ENCODE results near the gene SPATA21.

DNA sequence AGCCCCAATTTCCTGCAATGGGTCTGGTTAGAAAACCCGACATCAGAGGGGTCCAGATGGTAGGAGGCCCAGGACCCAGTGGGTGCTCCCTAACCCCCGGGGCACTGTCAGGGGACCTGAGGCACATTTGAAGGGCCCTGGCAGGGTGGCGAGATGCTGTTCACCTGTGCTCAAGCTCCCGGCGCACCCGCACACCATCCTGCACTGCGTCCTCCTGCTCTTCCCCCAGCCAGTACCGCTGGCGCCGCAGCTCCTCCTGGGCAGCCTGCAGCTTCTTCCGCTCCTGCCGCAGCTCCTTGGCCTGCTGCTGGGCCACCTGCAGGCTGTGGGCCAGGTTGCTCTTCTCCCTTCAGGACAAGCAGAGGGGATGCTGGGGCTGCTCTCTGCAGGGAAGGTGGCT is 40.9 kb upstream of the SPATA21 start:
- TF ChIP-seq, protein P1, sequence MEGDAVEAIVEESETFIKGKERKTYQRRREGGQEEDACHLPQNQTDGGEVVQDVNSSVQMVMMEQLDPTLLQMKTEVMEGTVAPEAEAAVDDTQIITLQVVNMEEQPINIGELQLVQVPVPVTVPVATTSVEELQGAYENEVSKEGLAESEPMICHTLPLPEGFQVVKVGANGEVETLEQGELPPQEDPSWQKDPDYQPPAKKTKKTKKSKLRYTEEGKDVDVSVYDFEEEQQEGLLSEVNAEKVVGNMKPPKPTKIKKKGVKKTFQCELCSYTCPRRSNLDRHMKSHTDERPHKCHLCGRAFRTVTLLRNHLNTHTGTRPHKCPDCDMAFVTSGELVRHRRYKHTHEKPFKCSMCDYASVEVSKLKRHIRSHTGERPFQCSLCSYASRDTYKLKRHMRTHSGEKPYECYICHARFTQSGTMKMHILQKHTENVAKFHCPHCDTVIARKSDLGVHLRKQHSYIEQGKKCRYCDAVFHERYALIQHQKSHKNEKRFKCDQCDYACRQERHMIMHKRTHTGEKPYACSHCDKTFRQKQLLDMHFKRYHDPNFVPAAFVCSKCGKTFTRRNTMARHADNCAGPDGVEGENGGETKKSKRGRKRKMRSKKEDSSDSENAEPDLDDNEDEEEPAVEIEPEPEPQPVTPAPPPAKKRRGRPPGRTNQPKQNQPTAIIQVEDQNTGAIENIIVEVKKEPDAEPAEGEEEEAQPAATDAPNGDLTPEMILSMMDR (IDR thresholded peaks at IDR 0.05) = no peak
- no peak for TF ChIP-seq POLR2A (IDR thresholded peaks at IDR 0.05)

Data from thyroid gland (tissue), 4 donors.